GM12875 (cell line): ENCODE measurements around the gene OLFML2B.

ENCODE experiments used
- H3K4me3 ChIP-seq: one replicate; pipeline ENCODE4 v1.5.1; 2011; ENCODE audit warnings: low read depth, low read length, control low read depth
- CTCF ChIP-seq: IDR thresholded peaks from 2 replicates; pipeline ENCODE4 v1.5.1; 2011; ENCODE audit warnings: low read depth, mild to moderate bottlenecking, control low read depth, inconsistent platforms, low read length, moderate library complexity, borderline replicate concordance; ENCODE audit not compliant: insufficient read depth

OLFML2B gene

GRCh38 chr1:162023547-162024501 lies at the start of gene OLFML2B:
OLFML2B (minus strand) TSS chr1:162023869; CDS start chr1:162023430, 439 bp downstream.
- TF ChIP-seq CTCF: no peak
- peak within 1 kb of the TSS; percentile 44 for H3K4me3 ChIP-seq

GRCh38 chr1:162072740-162073139 lies 49.1 kb upstream of the OLFML2B start:
- no peak for TF ChIP-seq CTCF
- H3K4me3 ChIP-seq: no peak overlapping the region

GRCh38 chr1:162070825-162071224 lies 47.2 kb upstream of the OLFML2B start:
- no peak for TF ChIP-seq CTCF
- H3K4me3 ChIP-seq: no peak overlapping the region

- TF ChIP-seq CTCF: no peak
- H3K4me3 ChIP-seq: no peak overlapping the region
Observed at GRCh38 chr1:162070094-162070748, 46.6 kb upstream of the OLFML2B start.

- H3K4me3 ChIP-seq: peak within 1 kb of the TSS; percentile 52
- no peak for TF ChIP-seq CTCF
Observed at GRCh38 chr1:162069334-162070093, 45.8 kb upstream of the OLFML2B start, which contains the start of gene NOS1AP. NOS1AP (plus strand) TSS chr1:162069691; CDS start chr1:162070178, 487 bp downstream.

- no peak for TF ChIP-seq CTCF
- H3K4me3 ChIP-seq: no peak overlapping the region
Observed at GRCh38 chr1:162068301-162068700, 44.6 kb upstream of the OLFML2B start.
